HG03342 (cell line): ENCODE measurements around the gene BMAL1.
A peak's percentile ranks its signal among the peaks of the same experiment; 100 is the strongest.

Experiments
- ATAC-seq: cut with Tn5 transposase; IDR thresholded peaks from one replicate; pipeline ENCODE4 v1.9.1; 2021; ENCODE audit warnings: mild to moderate bottlenecking, moderate library complexity; ENCODE audit not compliant: unreplicated experiment

Gene BMAL1

GRCh38 chr11:13260963-13261588 is 16.5 kb upstream of the BMAL1 start:
- no peak for ATAC-seq

GRCh38 chr11:13261591-13262061 is 16.0 kb upstream of the BMAL1 start:
- no peak for ATAC-seq

- no peak for ATAC-seq
These were observed 15.5 kb upstream of the BMAL1 start for GRCh38 chr11:13262096-13262495.

GRCh38 chr11:13268791-13269190 is 8.8 kb upstream of the BMAL1 start:
- ATAC-seq = no peak

GRCh38 chr11:13269775-13270174 is 7.8 kb upstream of the BMAL1 start:
- no peak for ATAC-seq

GRCh38 chr11:13271060-13271693 is 6.4 kb upstream of the BMAL1 start:
- no peak for ATAC-seq

- ATAC-seq = no peak
These were observed 1.1 kb upstream of the BMAL1 start for GRCh38 chr11:13276454-13276831.

- ATAC-seq = peak; percentile 92
These were observed 490 bp upstream of the BMAL1 start for GRCh38 chr11:13276832-13277767.

GRCh38 chr11:13278609-13279486 is 1.3 kb downstream of the BMAL1 start:
- no peak for ATAC-seq

GRCh38 chr11:13279487-13279834 is 1.9 kb downstream of the BMAL1 start:
- no peak for ATAC-seq

GRCh38 chr11:13280092-13280722 is 2.6 kb downstream of the BMAL1 start:
- ATAC-seq = no peak

- no peak for ATAC-seq
These were observed 3.2 kb downstream of the BMAL1 start for GRCh38 chr11:13280777-13281176.

GRCh38 chr11:13283636-13284035 is 6.0 kb downstream of the BMAL1 start:
- no peak for ATAC-seq

GRCh38 chr11:13284776-13285588 is 7.4 kb downstream of the BMAL1 start:
- no peak for ATAC-seq

GRCh38 chr11:13286279-13286821 is 8.8 kb downstream of the BMAL1 start:
- ATAC-seq = no peak

GRCh38 chr11:13287036-13287435 is 9.4 kb downstream of the BMAL1 start:
- no peak for ATAC-seq

- ATAC-seq = no peak
These were observed 10.1 kb downstream of the BMAL1 start for GRCh38 chr11:13287681-13288080.

- ATAC-seq = no peak
These were observed 10.9 kb downstream of the BMAL1 start for GRCh38 chr11:13288375-13289029.

- ATAC-seq = no peak
These were observed 11.5 kb downstream of the BMAL1 start for GRCh38 chr11:13289081-13289480.
